Stimulated activated memory B cell treated with anti-CD40 and anti-IgM and Interleukin-4, amounts not matched to agents 10 μg/mL and 1 μg/mL and 100 μg/mL, for 72 hours (primary cell): Measurements from ENCODE around the gene BIRC7.

Experiments
- ATAC-seq: fragments of 150-1000 bp; cut with Tn5 transposase; 2 replicates; pipeline ENCODE4 v1.10.0; 2021
- H3K27ac Mint-ChIP-seq: one replicate; pipeline ENCODE4 v1.8.0; 2022; ENCODE audit warnings: mild to moderate bottlenecking, mixed read lengths
- H3K27me3 Mint-ChIP-seq: one replicate; pipeline ENCODE4 v1.8.0; 2022; ENCODE audit warnings: mixed read lengths
- H3K36me3 Mint-ChIP-seq: one replicate; pipeline ENCODE4 v1.8.0; 2022; ENCODE audit warnings: mixed read lengths
- H3K4me1 Mint-ChIP-seq: one replicate; pipeline ENCODE4 v1.8.0; 2022; ENCODE audit warnings: mixed read lengths
- H3K4me3 Mint-ChIP-seq: one replicate; pipeline ENCODE4 v1.8.0; 2022; ENCODE audit warnings: mild to moderate bottlenecking, moderate library complexity, mixed read lengths
- H3K9me3 Mint-ChIP-seq: one replicate; pipeline ENCODE4 v1.8.0; 2022; ENCODE audit warnings: mixed read lengths

BIRC7 gene

DNA sequence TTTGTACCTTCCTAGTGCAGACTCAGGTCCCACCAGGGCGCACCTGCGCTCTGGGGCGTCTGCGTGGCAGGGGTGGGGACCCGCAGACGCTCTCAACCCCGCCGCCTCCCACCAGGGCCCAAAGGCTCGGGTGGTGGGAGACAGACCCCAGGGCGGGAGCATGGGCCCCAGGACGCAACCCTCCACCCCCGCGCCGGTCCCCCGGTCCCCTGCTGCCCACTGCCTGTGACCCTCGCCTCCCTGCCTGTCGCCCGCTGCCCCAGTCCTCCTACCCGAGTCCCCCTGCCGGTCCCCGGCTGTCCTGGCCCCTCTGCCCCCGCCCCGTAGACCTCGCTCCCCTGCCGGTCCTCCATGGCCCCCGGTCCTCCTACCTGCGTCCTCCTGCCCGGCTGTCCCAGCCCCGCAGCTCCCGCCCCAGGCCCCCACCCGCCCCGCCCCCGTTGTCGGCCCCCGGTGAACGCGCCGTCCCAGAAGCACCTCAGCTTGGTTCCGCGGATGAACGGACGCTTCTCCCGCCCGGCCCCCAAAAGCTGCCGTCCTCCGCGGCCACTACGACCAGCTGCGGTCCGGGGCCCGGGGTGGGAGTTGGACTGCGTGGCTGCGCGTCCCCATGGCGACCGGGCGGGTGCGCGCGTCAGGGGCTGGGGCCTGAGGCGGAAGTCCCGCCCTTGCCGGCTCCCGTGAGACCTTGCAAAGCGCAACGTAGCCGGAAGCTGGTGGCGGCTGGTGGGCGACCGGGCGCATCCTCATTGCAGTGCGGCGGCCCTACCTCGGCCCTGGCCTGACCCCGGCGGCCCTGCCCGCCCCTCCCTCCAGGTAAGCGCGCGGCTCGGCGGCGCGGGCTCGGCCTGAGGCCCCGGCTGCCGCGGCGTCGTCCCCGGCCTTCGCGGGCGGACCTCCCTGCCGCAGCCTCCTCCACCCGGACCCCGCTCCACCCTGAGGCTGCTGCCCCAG is 36.7 kb downstream of the BIRC7 start, which contains the start of gene ARFGAP1:
Gene ARFGAP1 (plus strand): TSS at position 709 of the 954 bp plus-strand sequence. CDS start 2,768 bp downstream, outside the sequence.
- Mint-ChIP-seq H3K4me1 (peaks cover 38% of the 10 kb centered on the region), H3K27ac (peak within 1 kb of the TSS; percentile 91), H3K27me3 (peaks cover 7% of the 10 kb centered on the region), H3K4me3 (peak within 1 kb of the TSS; percentile 91), H3K9me3 (no peaks in the 10 kb centered on the region), H3K36me3 (peaks cover 7% of the 10 kb centered on the region)
- peak; percentile 94 for ATAC-seq

DNA sequence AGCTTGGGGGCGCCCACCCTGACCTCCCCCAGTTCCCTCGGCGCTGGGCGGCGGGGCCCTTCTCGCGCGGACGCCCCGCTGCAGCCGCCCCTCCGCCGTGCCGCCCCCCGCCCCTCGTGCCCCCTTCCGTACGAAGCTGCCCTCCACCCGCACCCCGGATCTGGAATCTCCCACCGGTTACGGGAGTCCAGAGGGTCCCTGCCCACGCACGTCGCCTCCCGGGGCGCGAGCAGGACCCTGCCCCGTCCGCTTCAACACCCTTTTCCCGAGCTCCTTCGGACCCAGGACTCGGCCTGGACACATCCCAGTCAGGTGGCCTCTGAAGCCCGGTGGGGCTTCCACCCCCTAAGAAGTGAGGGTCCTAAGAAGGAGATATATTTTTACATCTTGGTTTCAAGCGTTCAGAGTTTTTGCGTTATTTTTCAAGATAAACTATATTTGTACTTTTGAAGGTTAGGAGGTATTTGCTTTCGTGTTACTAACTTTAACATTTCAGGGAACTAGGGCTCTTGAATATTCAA is 37.4 kb downstream of the BIRC7 start:
- Mint-ChIP-seq H3K27ac (peak overlapping the region; percentile 91), H3K4me1 (peaks cover 38% of the 10 kb centered on the region), H3K36me3 (peaks cover 11% of the 10 kb centered on the region), H3K9me3 (no peaks in the 10 kb centered on the region), H3K27me3 (no peaks in the 10 kb centered on the region), H3K4me3 (peak overlapping the region; percentile 89)
- ATAC-seq = no peak

DNA sequence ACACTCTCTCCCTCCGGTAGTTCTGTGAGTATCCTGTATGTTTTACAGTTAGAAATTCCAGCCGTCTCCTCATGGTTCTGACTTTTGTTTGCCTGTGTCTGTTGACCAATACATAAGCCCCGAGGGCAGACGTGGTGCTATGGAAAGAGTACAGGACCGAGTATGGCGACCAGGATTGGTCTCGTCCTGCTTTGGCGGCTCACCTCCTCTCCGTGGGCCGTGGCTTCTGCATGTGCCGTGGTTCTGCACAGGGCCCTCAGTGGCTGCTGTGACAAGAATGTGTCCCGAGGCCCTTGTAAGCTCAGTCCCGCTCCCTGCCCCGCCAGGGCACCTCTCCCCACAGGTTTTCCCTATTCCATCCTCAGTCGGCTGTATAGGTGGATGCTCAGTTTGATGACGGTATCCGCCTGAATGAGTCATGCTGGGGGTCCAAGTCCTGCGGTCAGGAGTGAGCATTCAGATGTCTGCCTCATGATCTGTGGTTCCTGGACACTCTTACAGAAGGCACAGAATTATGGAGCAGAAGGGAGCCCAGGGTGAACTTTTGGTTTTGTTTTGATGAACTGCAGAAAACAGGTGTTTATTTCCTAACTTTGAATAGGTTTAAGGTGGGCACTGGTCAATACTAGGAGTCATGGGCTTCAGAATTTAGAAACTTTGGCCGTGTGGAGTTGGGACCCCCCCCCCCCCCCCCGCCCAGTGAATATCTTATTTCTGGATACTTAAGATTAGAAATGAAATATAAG is 38.1 kb downstream of the BIRC7 start:
- peaks cover 38% of the 10 kb centered on the region for H3K4me1 Mint-ChIP-seq
- H3K27me3 Mint-ChIP-seq = no peaks in the 10 kb centered on the region
- no peaks in the 10 kb centered on the region for H3K9me3 Mint-ChIP-seq
- peak overlapping the region; percentile 89 for H3K4me3 Mint-ChIP-seq
- peaks cover 16% of the 10 kb centered on the region for H3K36me3 Mint-ChIP-seq
- no peak for ATAC-seq
- peak overlapping the region; percentile 91 for H3K27ac Mint-ChIP-seq

DNA sequence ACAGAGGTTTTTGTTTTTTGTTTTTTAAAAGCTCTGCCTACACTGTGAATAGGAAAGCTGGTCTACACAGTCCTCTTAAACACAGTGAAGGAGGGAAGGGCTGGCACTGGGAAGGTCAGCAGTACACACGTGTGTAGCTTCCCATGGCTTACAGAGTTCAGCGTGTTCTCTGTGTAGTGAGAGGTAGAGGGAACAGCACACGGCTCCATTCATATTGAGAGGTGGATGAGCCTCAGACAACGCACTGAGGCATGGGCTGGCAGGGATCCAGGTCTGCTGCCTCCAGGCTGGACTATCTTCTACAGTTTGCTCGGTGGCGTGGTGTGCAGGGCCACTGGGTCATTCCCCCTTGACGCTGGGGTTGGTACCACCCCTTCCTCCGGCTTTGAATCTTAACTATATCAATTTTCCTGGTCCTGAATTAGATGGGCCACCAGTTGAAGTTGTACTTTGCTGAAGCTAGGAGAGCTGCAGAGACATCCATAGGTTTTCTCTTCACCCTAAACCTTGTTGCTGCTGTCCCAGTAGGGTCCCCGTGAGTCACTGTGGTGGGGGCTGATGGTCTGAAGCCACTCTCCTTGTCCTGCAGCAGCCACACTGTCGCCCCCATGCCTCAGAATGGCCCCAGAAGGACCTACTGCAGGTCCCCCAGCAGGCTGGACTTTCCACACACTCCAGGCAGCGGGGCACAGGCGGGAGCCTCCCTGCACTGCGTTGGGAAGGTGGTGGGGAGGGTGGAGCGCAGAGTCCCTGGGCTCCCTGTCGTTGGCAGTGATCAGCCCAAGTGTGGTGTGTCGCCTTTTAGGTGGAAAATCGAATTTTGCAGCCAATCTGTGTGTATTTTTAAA is 38.9 kb downstream of the BIRC7 start:
- H3K27me3 Mint-ChIP-seq = no peaks in the 10 kb centered on the region
- H3K27ac Mint-ChIP-seq = peak overlapping the region; percentile 19
- H3K9me3 Mint-ChIP-seq = no peaks in the 10 kb centered on the region
- H3K36me3 Mint-ChIP-seq = peaks cover 24% of the 10 kb centered on the region
- H3K4me3 Mint-ChIP-seq = peak overlapping the region; percentile 26
- no peak for ATAC-seq
- H3K4me1 Mint-ChIP-seq = peaks cover 38% of the 10 kb centered on the region

DNA sequence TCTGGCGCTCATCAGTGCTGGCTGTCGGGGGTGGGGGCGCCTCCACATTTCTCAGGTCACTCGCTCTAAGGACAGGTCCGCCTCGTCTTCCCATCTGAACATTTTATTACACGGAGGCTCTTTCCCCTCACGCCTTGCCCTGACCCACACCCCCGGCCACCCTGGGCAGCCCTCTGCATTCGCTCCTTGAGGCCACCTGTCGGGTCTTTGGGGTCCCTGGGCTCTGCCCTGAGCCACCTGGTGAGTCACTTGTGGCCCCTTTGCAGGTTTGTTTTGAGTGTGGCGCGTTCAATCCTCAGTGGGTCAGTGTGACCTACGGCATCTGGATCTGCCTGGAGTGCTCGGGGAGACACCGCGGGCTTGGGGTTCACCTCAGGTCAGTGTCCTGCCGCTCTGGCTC is 40.1 kb downstream of the BIRC7 start:
- no peak for ATAC-seq
- Mint-ChIP-seq H3K27ac (no peak overlapping the region), H3K9me3 (no peaks in the 10 kb centered on the region), H3K27me3 (no peaks in the 10 kb centered on the region), H3K36me3 (peaks cover 29% of the 10 kb centered on the region), H3K4me1 (peaks cover 38% of the 10 kb centered on the region), H3K4me3 (no peak overlapping the region)

DNA sequence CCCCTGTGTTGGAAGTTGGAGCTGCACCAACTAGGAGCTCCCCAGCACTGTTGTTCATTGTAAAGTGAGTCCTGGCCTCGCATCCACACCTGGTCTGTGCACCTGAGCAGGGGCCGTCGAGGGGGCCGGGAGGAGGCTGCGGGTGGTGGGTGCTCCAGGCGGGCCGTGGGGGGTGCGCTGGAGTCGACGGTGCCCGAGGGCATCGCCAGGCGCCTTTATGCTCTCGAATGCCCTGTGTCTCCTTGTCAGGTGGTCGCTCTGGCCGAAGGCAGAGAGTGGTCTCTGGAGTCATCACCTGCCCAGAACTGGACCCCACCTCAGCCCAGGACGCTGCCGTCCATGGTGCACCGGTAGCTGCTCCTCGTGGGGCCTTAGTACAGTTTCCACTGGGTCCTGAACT is 41.3 kb downstream of the BIRC7 start:
- no peak for ATAC-seq
- peaks cover 30% of the 10 kb centered on the region for H3K36me3 Mint-ChIP-seq
- H3K9me3 Mint-ChIP-seq = no peaks in the 10 kb centered on the region
- H3K4me3 Mint-ChIP-seq = no peak overlapping the region
- H3K27me3 Mint-ChIP-seq = no peaks in the 10 kb centered on the region
- peaks cover 31% of the 10 kb centered on the region for H3K4me1 Mint-ChIP-seq
- no peak overlapping the region for H3K27ac Mint-ChIP-seq

DNA sequence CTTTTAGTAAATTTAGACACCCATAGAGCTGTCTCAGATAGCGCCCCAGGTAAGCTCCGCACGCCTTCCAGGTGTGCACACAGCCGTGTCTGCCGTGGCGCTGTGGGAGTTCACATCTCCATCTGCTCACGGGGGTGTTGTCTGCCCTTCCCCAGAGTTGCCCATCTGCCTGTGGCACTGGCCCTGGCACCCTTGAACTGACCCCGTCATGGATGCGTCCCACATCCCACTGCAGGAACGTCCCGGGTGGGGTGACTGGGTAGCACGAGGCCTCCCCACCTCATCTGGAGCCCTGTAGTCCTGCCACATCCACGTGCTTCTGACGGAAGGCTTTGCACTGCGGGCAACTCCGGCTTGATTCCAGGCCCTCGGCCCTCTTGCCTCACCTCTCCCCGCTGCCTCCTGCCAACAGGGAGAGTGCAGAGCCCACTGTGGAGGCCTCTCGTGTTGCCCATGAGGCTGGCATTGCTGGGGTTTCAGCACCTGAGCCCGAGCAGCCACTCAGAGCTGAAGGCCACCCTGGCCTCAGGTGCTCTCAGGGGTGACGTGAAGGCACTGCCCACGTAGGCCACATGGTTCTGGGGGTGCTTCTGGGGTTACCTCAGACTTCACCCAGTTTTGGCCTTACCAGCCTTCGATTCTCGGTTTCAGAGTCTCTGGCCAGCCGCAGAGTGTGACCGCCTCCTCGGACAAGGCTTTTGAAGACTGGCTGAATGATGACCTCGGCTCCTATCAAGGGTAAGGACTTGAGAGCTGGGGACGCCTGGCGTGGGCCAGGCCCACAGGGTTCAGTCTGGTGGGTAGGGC is 42.0 kb downstream of the BIRC7 start:
- ATAC-seq = no peak
- peaks cover 31% of the 10 kb centered on the region for H3K4me1 Mint-ChIP-seq
- H3K27me3 Mint-ChIP-seq = no peaks in the 10 kb centered on the region

DNA sequence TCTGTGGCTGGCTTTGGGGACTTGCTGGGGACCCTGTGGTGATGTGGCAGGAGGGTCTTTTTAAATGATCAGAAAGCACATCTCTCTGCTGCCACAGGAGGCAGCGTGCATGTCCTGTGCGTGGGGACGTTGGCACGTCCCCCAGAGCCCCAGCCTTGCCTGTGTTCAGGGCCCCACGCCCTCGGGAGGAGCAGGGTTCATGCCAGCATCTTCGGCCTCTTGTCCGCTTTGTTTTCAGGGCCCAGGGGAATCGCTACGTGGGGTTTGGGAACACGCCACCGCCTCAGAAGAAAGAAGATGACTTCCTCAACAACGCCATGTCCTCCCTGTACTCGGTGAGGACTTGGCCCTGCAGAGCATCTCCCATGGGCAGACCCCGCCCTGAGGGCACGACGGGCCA is 43.0 kb downstream of the BIRC7 start:
- ATAC-seq = no peak
- Mint-ChIP-seq H3K4me3 (no peak overlapping the region), H3K9me3 (no peaks in the 10 kb centered on the region), H3K27ac (no peak overlapping the region), H3K36me3 (peaks cover 30% of the 10 kb centered on the region), H3K27me3 (no peaks in the 10 kb centered on the region), H3K4me1 (peaks cover 26% of the 10 kb centered on the region)

More for the DNA sequence above, 42.0 kb downstream of the BIRC7 start:
- no peaks in the 10 kb centered on the region for H3K9me3 Mint-ChIP-seq
- peaks cover 30% of the 10 kb centered on the region for H3K36me3 Mint-ChIP-seq
- no peak overlapping the region for H3K4me3 Mint-ChIP-seq
- no peak overlapping the region for H3K27ac Mint-ChIP-seq

DNA sequence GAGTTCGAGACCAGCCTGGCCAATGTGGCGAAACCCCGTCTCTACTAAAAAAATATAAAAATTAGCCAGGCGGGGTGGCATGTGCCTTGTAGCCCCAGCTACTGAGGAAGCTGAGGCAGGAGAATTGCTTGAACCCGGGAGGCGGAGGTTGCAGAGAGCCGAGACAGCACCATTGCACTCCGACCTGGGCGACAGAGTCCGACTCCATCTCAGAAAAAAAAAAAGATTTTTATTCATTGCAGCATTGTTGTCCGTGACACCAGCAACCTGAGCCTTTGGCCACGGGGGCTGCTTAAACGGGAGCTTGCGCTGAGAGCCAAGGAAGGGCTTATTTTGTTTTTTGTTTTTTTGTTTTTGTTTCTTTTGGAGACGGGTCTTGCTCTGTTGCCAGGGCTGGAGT is 44.2 kb downstream of the BIRC7 start:
- H3K36me3 Mint-ChIP-seq = peaks cover 30% of the 10 kb centered on the region
- no peaks in the 10 kb centered on the region for H3K9me3 Mint-ChIP-seq

DNA sequence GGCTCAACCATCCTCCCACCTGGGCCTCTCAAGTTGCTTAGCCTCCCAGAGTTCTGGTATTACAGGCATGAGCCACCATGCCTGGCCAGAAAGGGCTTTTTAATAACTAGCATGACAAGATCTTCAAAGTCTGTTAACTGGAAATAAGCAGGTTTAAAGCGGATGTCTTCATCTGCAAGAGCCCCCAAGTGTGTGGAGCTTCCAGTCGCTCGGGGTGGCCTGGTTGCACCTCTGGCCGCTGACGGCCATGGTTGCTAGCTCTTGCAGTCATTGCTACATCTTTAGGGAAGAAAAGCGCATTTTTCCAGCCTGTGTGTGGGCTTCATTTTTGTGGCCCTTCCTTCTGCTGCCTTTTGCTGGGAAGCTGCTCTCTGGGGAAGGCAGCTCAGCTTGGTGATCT is 44.7 kb downstream of the BIRC7 start:
- no peaks in the 10 kb centered on the region for H3K27me3 Mint-ChIP-seq
- no peak overlapping the region for H3K4me3 Mint-ChIP-seq
- peaks cover 9% of the 10 kb centered on the region for H3K4me1 Mint-ChIP-seq
- ATAC-seq = no peak
- H3K36me3 Mint-ChIP-seq = peaks cover 33% of the 10 kb centered on the region
- no peaks in the 10 kb centered on the region for H3K9me3 Mint-ChIP-seq
- H3K27ac Mint-ChIP-seq = no peak overlapping the region

More for the DNA sequence above, 44.2 kb downstream of the BIRC7 start:
- peaks cover 14% of the 10 kb centered on the region for H3K4me1 Mint-ChIP-seq
- H3K27me3 Mint-ChIP-seq = no peaks in the 10 kb centered on the region
- H3K4me3 Mint-ChIP-seq = no peak overlapping the region
- ATAC-seq = no peak
- no peak overlapping the region for H3K27ac Mint-ChIP-seq

DNA sequence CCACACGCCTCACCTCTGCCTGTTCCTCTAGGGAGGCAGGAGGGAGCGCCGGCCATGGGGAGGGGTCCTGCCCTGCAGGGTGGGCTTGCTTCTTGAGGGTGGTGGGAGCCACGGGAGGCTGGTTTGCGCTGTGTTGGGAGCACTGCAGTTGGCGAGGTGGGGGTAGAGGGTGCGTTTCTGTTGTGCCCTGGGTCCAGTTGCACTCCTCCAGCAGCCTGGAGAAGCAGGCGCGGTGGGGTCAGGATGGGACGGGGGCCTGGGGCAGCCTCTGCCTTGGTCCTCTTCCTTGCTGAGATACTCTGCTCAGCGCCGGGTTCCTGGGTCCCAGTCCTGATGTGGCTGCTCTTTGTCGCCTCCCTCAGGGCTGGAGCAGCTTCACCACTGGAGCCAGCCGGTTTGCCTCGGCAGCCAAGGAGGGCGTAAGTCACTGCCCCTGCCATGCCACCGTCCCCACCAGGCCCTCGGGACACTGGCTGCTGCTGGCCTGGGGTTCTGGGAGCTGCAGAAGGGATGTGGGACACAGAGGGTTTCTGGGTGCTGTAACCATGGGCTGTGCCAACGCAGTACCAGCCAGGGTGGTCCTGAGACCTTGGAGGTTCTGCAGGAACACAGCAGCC is 45.3 kb downstream of the BIRC7 start:
- H3K27ac Mint-ChIP-seq = no peak overlapping the region
- H3K27me3 Mint-ChIP-seq = no peaks in the 10 kb centered on the region
- no peak for ATAC-seq
- H3K9me3 Mint-ChIP-seq = no peaks in the 10 kb centered on the region
- H3K4me3 Mint-ChIP-seq = no peak overlapping the region
- H3K36me3 Mint-ChIP-seq = peaks cover 33% of the 10 kb centered on the region
- peaks cover 3% of the 10 kb centered on the region for H3K4me1 Mint-ChIP-seq

DNA sequence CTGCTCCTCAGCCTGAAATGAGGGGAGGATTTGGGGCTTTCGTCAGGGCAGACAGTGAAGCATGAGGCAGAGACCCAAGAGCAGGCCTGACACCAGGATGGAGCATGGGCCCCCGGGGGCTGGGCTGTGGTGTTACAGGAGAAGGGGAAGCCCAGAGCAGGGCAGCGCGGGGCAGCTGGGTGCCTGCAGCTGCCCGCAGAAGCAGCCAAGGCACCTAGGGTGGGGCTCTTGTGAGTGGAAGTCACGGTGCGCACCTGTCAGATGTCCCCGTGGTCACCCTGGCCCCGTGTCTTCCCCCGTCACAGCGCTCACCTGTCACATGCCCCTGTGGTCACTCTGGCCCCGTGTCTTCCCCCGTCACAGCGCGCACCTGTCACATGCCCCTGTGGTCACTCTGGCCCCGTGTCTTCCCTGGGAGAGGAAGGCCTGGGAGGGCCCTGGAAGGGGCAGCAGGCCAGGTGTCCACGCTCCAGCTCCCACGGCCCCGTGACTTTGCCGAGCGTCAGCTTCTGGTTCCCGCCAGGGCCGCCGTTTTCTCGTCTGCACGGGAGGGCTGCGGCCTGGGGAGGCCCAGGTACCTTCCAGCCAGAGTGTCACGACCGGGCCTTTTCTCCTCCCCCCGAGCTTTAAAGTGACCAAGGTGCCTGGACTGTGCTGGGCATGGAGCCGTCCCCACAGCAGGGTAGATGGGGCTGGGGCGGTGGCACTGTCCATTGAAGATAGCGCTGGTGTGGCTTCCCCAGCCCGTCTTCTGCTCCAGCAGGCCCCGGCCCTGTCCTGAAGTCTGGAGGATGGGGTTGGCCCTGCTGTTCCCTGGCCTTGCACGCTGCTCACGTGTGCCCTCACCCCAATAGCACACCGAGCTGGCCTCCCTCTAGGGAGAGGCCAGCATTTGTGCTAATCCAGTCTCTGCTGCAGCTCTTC is 46.3 kb downstream of the BIRC7 start:
- no peak for ATAC-seq
- H3K27me3 Mint-ChIP-seq = no peaks in the 10 kb centered on the region
- H3K9me3 Mint-ChIP-seq = no peaks in the 10 kb centered on the region
- no peaks in the 10 kb centered on the region for H3K4me1 Mint-ChIP-seq
- H3K27ac Mint-ChIP-seq = no peak overlapping the region
- peaks cover 34% of the 10 kb centered on the region for H3K36me3 Mint-ChIP-seq
- no peak overlapping the region for H3K4me3 Mint-ChIP-seq

DNA sequence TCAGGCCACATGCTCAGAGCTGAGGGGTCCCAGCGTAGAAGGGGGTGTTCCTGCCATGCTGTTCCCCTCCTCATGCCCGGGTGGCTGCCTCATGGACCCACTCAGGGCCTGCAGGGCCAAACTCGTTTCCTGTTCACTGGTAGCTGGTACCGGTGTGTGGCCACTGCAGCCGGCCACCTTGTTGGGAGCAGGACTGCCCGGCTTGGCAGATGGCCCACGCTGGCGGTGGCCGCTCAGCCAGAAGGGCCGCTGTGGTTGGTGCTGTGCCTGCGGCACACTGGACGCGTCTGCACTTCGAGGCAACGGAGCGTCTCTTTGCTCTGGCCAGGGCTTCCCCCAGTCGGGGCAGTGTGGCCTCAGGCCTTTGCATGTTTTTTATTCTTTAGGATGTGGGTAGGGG is 47.2 kb downstream of the BIRC7 start:
- Mint-ChIP-seq H3K9me3 (no peaks in the 10 kb centered on the region), H3K36me3 (peaks cover 32% of the 10 kb centered on the region), H3K27me3 (no peaks in the 10 kb centered on the region), H3K4me3 (no peak overlapping the region), H3K27ac (no peak overlapping the region), H3K4me1 (no peaks in the 10 kb centered on the region)
- no peak for ATAC-seq
